HG02759 (cell line): ENCODE results near the gene ZC3H18.
"Not testable (repeated sequence)": the region's sequence is repeated elsewhere in the genome, so short reads cannot be mapped to it uniquely, and the experiment has no call there.

Experiments
- ATAC-seq: cut with Tn5 transposase; IDR thresholded peaks from one replicate; pipeline ENCODE4 v1.9.1; 2021; ENCODE audit warnings: mild to moderate bottlenecking, moderate library complexity; ENCODE audit not compliant: unreplicated experiment

Gene ZC3H18

DNA sequence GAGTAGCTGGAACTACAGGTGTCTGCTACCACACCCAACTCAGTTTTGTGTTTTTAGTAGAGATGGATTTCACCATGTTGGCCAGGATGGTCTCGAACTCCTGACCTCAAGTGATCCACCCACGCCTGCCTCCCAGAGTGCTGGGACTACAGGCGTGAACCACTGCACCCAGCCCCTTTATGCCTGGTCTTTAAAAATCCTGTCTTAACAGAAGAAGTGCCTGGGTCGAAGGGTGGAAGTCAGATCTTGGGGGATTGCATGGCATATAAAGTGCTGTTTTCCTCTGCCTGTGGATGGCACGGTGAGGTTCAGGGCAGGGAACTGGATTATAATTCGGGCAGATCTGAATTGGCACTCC lies 30.3 kb downstream of the ZC3H18 start:
- no peak for ATAC-seq

DNA sequence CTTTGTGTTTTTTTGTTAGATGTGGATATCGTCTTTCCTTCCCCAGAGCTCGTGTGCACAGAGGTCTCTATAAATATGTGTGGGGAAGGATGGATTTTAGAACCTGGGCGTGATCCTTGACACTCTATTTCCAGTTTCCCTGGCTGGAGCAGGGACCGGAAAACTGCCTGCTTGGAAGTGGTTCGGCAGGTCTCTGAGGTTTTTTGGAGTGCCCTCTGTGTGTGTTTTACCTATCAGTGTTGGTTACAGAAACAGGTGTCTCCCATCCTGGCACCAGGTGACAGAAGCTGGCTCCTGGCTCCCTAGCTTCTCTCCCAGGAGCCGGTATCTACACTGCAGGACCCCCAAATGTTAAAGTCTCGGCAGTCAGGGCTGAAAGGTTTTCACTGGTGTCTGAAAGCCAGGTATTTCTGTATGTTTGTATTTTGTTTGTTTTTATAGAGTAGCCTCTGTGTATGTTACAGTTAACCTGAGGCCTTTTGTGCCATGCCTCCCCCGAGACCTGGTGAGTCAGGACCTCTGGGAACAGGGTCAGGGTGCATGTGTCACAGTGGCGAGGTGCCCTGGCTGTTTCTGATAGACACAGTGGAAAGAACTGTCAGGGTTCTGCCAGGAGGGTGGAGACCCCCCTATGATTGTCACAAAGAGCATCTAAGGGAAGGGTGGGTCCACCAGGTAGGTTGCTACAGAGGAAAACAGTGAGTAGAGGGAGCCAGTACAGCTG lies 31.3 kb downstream of the ZC3H18 start:
- no peak for ATAC-seq

DNA sequence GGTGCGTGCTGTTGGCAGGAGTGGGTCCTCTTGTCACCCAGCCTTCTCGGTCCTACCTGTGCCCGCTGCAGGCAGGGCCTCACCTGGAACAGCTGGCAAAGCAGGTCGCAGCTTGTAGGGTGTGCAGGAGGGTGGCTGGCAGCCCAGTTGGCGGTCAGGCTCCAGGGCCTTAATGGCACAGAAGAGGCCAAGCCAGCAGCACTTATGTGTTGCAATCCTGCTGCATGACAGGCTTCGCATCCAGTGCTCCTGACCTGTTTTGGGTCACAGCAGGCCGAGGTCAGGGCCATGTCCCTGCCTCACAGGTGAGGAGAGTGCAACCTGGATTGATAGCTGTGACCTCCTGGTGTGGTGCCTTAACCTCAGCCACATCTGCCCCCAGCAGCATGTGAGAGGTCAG lies 31.9 kb downstream of the ZC3H18 start:
- ATAC-seq: no peak

DNA sequence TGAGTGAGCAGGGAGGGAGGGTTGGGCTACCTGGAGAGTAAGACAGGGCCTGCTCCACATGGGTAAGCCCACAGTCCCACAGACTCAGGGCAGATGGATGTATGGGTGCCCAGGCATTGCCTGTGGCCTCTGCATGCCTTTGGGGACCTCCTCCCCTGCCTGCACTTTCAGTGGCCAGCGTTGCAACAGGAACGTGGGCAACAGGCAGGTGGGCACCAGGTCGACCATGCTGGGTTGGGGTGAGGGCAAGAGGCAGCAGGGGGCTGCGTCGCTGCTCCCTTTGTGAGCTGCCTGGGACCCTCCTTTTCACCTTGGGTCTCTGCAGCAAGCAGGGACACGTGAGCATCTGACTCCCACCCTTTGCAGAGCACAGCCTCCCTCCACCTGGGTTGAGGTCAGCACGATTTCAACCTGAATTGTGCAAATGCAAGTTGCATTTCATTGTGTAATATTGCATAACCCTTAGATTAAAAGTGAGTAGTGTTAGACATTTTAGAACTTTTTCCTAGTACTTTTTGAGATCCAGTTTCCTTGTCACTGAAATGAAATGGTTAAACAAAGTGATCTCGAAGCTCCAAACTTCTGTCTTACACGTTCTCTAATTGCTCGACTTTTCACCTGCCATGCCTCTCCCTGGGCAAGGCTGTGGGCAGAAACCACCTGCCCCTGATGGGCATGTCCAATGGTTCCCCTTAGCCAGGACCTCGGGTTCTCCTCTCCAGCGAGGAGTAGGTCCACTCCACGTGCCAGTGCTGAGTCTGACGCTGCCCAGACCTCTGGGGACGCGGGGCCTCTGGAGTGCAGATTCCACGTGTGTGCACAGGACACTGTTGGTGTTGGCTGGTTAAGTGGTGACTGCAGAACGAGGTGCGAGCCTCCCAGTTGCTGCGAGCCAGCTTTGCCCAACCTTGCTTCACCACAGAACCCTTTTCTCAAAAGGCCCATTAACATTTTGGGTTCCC lies 35.3 kb downstream of the ZC3H18 start:
- no peak for ATAC-seq

DNA sequence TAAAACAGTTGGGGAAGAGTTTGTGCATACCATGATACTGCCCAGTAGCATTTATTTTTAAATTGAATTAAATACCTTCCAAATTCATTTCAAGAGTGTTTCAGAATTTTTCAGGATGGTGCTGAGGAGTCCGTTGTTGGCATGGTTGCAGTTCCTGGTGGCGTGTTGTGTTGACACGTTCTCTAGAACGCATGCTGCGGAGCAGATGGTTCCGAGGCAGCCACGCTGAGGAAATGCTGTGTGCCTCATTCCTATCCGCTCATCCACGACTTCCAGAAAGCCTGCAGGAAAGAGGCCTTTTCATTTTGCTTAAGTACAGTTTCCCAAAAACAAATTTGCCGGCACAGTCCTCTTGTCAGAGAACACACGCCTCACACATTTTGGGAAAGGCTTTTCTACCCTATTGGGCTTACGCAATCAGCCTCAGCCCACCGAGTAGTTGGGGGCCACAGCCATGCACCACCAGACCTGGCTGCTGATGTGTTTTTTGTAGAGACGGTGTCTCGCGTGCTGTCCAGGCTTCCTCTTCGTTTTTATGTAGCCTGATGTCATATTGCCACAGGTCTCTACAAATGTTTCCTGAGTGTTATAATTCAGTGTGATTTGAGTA lies 36.0 kb downstream of the ZC3H18 start:
- ATAC-seq: no peak

DNA sequence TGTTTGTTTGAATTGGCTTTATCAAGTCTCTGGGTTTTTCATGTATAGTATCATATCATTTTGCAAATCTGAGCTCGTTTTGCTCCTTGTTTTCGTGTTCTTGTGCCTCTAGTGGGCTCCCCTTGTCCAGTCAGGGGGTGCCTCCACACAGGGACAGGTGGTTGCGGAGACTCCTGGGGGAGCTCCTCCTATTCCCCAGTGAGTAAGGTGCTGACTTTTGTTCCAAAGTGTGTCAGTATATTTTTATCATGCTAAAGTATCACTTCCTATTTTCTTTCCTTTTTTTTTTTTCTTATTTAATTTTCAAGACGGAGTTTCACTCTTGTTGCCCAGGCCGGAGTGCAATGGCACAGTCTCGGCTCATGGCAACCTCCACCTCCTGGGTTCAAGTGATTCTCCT lies 37.9 kb downstream of the ZC3H18 start:
- ATAC-seq: no peak

DNA sequence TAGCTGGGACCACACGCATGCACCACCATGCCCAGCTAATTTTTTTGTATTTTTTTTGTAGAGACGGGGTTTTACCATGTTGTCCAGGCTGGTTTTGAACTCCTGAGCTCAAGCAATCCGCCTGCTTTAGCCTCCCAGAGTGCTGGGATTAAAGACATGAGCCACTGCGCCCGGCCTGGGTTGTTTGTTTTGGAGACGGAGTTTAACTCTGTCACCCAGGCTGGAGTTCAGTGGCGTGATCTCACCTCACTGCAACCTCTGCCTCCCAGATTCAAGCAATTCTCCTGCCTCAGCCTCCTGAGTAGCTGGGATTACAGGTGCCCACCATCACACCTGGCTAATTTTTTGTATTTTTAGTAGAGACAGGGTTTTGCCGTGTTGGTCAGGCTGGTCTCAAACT lies 39.2 kb downstream of the ZC3H18 start:
- not testable (repeated sequence) for ATAC-seq

DNA sequence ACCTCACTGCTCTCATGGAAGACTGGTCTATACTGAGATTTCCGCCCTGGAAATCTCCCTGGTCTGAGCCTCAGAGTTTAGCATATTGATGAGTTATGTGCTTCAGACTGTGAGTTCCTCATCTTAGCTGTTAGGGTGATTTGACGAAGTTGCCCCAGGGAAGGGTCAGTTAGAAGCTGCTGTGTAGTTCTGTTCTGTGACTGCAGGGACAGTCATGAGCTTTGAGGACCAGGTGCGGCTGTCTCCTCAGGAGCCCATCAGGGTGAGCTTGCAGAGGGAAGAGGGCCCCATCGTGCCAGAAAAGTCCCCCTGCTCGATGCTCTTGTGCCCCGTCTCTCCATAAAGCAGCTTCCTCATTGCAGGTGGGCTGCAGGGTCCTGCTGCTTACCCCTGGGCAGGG lies 39.9 kb downstream of the ZC3H18 start:
- ATAC-seq: no peak

DNA sequence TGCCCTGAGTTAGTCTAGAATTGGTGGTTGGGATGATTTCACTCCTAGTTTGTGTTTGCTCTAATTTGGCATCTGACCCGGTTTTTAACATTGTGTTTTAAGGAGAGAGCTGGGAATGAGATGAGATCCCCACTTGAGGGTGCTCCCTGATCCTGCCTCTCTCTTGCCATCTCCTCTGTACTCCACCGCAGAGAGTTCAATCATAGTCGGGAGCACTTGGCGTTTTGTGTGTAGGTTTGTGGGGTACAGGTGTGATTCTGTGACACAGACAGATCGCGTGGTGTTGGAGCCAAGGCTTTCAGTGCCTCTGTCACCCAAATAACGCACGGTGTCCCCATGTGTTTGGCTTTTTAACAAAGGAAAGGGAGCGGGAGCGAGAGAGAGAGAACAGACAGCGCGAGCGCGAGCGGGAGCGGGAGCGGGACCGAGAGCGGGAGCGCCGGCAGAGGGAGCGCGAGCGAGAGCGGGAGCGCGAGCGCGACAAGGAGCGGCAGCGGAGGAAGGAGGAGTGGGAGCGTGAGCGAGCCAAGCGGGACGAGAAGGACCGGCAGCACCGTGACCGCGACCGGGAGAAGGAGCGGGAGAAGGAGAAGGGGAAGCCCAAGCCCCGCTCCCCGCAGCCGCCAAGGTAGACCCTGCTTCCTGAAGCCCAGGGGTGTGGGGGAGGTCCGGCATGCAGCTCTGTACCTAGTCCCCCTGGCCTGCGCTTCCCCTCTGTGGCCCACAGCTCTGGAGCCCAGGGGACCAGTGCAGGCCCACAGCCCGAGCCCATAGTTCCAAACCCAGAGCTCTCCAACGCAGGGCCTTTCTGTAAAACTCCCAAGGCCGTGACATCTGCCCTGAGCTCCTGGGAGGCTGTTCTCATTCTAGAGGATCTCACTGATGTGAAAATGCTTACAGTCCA lies 41.0 kb downstream of the ZC3H18 start:
- ATAC-seq: no peak

DNA sequence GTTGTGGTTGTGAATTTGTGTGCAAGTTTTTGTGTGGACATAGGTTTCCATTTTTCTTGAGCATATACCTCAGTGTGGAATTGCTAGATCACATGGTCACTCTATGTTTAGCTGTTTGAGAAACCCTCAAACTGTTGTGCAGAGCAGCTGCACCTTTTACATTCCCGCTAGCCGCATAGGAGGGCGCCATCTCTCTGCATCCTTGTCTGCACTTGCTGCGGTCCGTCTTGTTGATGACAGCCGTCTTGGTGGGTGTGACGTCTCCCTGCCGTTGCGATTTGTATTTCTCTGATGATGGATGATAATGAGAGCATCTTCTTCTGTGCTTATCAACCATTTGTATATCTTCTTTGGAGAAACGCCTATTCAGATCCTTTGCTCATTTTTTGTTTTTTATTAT lies 43.1 kb downstream of the ZC3H18 start:
- no peak for ATAC-seq

DNA sequence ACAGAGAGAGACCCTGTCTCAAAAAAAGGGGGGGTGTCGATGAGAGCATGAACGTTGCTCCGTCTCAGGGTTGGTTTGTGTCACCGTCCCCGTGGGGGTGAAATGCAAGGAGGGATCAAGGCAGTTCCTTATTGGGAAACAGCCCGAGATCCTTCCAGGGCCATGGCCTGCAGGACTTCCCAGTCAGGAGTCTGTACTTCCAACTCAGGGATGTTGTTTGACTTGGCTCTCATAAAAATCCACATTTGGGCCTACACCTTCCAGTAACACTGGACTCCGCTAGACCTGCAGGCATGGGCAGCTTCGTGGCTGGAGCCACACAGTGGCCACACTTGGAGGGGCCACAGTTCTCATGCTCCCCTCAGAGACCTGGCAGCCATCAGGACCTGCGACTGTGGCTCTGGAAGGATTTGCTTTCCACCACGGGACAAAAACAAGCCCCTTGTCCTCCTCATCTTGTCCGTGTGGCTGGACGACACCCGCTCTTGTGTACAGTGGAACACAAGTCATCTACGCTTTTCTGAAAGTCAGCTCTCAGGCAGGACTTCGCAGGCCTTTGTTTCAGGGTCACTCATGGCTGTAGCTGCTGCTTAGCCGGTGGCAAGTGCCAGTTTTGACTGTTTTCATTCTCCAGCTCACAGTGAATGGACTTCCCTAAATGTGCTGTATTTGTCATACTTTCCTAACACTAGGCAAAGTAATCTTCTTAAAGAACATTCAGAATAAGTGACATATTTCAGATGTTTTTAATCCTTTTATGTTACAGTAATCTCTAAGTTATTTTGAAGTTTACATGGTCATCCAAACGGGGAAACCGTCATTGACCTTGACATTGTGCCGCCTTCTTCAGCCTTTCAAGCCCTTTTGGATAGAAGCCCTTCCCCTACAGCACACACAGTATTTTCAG lies 44.0 kb downstream of the ZC3H18 start:
- no peak for ATAC-seq

DNA sequence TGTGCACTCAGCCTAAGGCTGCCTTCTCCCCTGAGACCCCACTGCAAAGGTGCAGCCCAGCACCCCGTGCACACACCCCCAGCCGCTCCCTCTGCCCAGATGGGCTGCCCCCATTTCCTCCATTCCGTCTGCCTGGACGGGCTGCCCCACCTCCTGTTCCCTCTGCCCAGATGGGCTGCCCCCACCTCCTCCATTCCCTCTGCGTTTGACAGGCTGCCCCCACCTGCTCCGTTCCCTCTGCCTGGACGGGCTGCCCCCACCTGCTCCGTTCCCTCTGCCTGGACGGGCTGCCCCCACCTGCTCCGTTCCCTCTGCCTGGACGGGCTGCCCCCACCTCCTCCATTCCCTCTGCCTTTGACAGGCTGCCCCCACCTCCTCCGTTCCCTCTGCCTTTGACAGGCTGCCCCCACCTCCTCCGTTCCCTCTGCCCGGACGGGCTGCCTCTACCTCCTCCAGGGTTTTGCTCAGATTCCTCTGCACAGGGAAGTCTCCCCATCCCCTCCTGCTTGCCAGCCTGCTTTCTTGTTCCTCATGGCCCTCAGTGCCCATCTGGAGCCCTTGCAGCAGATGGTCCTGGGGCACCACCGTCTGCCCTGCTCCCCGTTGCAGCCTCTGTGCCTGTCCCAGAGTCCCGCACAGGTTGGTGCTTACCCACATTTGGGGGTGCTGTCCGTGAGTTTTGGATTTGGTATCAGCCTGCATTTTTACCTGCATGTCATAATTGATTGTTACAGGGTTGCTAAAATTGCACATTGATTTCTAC lies 44.8 kb downstream of the ZC3H18 start:
- ATAC-seq: no peak

DNA sequence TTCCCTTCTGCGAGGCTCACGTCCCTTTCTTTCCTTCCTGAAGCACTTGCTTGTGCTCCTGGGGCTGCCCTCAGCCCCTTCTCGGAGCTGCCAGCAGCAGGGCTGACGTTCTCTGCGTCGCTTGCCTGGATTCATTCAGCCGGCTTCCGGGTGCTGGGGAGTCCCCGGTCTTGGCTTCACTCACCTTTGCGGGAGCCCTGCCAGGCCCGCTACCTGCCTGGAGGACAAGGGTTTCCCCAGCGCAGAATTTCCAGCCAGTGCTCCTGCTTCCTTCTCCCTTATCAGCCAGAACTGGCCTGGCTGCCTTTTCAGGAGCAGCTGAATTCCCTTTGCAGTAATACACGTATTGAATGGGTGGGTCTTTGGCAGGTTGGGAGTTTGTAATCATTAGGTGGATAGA lies 46.1 kb downstream of the ZC3H18 start:
- ATAC-seq: no peak

DNA sequence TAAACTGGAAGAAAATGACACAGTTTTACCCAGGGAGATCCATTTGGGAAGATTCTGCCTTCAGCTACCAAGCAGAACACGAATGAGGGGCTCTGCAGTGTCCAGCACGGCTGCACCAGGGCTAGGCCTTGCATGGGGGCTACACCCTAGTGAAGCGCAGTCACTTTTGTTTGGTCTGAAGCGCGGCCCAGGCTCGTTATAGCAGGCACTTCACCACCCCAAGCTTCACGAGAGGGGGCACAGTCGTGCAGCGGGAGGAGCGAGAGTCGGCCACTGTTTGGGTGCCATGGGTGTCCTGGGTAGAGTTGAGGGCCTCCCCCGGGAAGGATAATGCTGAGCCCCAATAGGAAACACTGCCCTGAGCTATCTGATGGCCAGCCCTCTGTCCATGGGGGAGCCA lies 46.5 kb downstream of the ZC3H18 start:
- ATAC-seq: no peak

DNA sequence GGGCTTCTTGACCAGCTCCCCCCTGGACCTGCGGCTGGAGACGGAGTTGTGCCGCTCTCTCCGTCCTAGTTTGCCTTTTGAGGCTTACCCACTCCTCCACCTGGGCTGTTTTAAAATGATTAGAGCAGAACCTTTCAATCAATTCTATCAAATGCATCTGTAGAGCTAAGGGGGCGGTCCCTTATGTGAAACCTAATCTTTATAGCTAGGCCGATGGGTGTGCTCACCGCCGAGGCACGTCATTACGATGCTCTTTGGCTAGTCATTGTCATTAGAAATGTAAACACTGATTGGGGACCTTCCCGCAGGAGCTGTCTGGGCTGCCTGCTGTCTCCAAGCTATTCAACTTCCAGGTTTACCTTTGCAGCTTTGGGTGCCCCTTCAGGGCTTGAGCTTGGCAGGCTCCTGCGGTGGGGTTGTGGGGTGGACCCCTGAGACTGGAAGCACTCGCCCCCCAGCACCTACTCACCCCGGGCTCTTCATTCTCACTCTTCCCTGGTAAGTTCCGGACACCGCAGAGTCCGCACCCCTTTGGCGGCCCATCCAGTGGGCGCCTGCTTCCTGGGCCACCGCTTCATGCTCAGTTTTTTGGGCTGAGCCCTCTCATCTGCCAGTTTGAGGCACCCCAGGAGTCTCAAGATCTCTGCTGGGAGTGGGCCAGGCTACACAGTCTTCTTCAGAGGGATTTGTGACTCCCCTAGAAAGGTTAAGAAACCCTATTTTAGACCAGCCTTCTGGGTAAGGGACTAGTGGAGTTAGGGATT lies 47.2 kb downstream of the ZC3H18 start:
- ATAC-seq: no peak

DNA sequence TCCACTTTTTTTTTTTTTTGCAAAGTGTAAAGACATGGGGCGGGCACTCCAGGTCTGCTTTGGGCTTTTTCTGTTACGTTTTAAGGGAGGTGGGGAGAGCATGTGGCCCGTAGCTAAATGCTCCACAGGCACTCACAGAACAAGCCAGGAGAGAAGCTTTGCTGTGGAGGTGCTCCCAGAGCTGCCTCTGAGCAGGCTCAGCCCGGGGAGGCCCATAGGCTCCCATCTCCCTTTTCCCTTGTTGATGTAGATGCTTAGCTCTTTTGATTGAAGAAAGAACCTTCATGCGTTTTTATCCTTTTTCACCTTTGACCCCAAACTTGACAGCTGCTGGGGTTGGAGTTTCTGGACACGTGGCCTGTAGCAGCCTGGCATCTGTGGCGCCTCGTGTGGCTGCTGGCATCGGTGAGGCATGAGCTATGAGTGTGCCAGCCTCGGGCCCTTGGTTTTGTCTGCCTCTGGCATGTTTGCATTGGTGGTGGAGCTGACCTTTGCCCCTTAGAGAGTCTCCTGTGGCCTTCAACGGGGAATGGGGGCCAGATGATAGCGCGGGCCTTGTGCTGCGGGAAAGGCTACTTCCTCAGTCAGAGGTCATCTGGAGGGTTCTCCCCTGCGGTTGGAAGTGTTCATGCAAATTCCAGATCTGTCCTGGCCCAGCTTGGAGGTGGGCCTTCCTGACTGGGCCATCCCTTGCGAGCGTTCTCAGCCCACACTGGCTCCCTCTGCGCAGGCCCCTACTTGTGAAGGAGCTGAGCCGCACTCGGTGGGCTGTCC lies 48.2 kb downstream of the ZC3H18 start:
- no peak for ATAC-seq

DNA sequence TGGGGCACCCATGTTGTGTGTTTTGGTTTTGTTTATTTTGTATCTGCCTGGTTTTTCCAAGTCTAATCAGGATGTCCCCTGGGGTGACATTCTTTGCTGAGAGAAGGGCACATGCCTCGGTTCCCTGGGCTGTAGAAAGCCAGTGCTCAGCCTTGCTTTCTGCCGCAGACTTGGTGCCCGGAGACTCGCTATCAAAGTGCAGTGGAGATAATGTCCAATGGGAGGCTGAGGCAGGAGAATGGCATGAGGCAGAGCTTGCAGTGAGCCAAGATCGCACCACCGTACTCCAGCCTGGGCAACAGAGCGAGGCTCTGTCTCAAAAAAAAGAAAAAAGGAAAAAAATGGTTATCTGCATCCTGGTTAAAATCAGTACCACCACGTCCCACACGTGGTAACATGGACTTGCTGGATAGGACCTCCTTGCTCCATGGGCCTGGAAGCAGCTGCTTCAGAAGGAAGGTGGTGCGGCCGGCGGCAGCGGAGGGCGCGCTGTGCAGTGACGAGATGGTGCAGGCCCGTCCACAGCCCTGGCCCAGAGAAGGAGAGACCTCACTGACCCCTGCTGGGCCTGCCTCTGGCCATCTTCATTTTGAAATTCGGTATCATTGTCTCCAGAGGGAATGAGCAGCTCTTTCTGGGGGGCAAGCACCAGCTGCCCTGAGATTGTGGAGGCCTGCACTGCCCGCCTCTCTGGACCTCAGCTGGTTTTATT lies 48.9 kb downstream of the ZC3H18 start:
- no peak for ATAC-seq
